Endothelial cell of umbilical vein (primary cell): Measurements from ENCODE around the gene NDRG2.

Source experiments
- CTCF ChIP-seq, 2 donors: IDR thresholded peaks; 1 replicate in 1 of 2; 2 replicates in 1 of 2; pipeline ENCODE4 v1.5.1; 2011; ENCODE audit warnings: low read length in 2 of 2, mild to moderate bottlenecking in 2 of 2, moderate library complexity in 2 of 2, control low read depth in 1 of 2, inconsistent platforms in 1 of 2, low read depth in 1 of 2; ENCODE audit not compliant: insufficient read depth in 1 of 2; ENCODE audit errors: extremely low read depth in 1 of 2
- EZH2 ChIP-seq: IDR thresholded peaks from 2 replicates; pipeline ENCODE4 v1.6.1; 2012; ENCODE audit warnings: borderline replicate concordance, low read depth, mild to moderate bottlenecking, moderate library complexity, low read length, inconsistent platforms; ENCODE audit not compliant: severe bottlenecking
- MAX ChIP-seq: IDR thresholded peaks from 2 replicates; pipeline ENCODE4 v1.6.1; 2011; ENCODE audit not compliant: insufficient read depth, insufficient read length
- POLR2AphosphoS5 ChIP-seq: IDR thresholded peaks from 2 replicates; pipeline ENCODE4 v1.6.1; 2012; ENCODE audit warnings: low read depth, mild to moderate bottlenecking, control low read depth, low read length, moderate library complexity; ENCODE audit not compliant: insufficient read depth

DNA sequence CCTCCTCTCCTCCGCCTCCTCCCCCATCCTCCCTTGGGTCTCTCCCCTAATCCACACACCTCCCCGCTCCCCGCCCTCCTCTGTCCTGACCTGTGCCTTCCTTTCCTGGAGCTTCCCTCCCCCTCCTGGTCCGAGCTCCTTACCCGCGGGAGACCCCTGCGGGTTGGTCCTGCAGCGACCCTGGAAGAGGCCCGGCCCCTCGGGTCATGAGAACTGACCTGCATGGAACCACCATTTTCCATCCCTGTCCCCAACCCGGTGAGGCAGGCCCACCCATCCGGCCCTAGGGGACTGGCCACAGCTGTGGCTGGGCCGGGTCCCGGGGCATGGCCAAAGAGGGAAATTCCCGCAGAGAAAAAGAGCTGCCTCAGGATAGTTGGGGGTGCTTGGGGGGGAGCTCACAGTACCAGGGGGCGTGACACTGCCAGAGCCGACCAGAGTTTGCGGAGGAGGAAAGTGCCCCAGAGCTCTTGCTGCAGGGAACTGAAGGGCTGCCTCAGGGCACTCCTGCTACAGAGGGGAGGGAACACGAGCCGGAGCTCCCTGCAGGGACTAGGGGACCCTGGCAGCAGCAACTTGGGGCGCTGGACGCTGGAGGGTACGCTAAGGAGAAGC is 45.9 kb upstream of the NDRG2 start:
- TF ChIP-seq MAX (no peak), CTCF (IDR thresholded peaks at IDR 0.05; ENCODE audit: extremely low read depth in 1 of 2, insufficient read depth in 1 of 2, low read depth in 1 of 2, low read length in 2 of 2) (no peak), EZH2 (no peak), POLR2AphosphoS5 (no peak)
